Subcutaneous adipose tissue (tissue), 4 donors: ENCODE measurements around the gene DCLK2. TPM values are rescaled to one million over a fixed set of nuclear protein-coding genes. Genes with fewer than 3 reads are reported as not detected.

Source experiments
- total RNA-seq, 4 donors: library from RNA; depleted of rRNA; stranded (reverse); fragments of >200 nt; gene quantifications; one replicate each; pipeline ENCODE4 v1.1.0, GENCODE V29; 2016
- TF ChIP-seq, protein P1 (sequence below): fragments of 450-650 bp; IDR thresholded peaks from one replicate; pipeline ENCODE4 v1.5.1; 2016; ENCODE audit warnings: low read depth, mild to moderate bottlenecking, control low read depth, antibody characterized with exemption, moderate library complexity

Gene DCLK2
- total RNA-seq, 4 donors from 2014 or later, result 2.4 to 6.2 (median 3.9) TPM

DNA sequence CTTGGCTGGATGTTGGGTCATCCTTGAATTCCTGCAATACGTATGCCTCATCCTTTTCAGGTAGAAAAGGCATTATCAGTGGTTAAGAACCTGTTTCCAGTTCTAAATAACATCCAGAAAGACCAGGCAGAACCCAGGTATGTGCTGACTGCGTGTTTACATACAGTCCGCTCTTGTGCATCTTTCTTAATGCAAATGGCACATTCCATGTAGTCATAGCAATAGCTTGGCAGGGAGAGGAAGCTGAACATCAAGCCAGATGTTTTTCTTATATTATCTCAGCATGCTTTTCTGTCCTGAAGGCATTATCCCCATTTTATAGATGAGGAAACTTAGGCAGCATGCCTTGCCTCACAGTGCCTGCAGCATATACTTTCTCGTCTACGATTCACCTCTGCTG lies 2.1 kb downstream of the DCLK2 start:
- TF ChIP-seq, protein P1, sequence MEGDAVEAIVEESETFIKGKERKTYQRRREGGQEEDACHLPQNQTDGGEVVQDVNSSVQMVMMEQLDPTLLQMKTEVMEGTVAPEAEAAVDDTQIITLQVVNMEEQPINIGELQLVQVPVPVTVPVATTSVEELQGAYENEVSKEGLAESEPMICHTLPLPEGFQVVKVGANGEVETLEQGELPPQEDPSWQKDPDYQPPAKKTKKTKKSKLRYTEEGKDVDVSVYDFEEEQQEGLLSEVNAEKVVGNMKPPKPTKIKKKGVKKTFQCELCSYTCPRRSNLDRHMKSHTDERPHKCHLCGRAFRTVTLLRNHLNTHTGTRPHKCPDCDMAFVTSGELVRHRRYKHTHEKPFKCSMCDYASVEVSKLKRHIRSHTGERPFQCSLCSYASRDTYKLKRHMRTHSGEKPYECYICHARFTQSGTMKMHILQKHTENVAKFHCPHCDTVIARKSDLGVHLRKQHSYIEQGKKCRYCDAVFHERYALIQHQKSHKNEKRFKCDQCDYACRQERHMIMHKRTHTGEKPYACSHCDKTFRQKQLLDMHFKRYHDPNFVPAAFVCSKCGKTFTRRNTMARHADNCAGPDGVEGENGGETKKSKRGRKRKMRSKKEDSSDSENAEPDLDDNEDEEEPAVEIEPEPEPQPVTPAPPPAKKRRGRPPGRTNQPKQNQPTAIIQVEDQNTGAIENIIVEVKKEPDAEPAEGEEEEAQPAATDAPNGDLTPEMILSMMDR, result no peak

DNA sequence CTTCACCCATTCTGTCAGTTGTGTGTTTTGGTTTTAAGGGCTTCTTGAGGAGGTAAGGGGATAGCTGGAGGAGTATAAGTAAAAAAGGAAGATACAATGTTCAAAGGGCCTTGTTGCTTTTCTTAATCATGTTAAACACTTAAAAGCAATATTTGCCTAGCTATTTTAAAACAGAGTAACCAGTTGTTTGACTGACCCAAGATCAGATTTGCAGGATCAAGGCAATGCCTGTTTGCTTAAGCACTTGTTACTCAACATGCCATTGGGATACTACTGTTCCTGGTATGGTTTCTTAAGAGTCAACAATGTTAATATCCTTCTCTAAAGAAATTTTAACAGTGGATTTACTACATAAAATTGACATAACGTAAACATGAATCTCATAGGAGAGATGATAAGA lies 2.6 kb downstream of the DCLK2 start:
- TF ChIP-seq, protein P1, result no peak

DNA sequence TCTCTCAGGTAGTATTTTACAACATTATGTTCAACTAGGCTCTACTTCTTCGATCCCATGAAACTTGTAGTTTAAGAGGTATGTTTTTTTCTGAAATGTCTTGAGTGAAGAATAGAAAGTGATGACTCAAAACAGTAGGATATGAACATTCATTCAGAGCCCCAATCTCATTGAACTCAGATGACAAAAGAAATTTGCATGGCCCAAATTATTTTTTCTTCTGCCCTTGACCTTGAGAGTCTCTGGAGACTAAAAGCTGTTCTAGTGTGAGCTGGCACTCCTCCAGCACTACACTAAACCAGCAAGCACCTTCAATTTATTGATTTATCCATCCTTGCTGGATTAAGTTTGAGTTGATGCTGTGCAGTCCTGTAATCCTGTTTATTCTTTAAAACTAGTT lies 4.0 kb downstream of the DCLK2 start:
- TF ChIP-seq, protein P1, result no peak

DNA sequence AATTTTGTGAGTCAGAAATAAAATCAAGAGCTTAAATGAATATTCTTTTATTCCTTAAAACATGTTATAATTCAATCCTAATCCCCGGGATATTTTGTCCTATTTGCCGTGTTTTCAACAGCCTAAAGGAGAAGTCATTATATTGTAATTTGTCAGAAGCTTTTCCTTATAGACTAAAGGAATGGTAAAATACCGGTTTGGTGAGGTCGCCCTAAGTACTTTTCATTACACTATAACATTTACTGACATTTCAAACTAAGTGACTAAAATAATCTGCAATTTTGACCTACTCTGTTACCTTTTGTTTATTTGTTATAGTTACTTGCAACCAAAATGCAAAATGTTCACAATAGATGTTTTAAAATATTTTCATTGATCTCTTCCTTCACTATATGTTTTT lies 8.8 kb downstream of the DCLK2 start:
- TF ChIP-seq, protein P1, result no peak

DNA sequence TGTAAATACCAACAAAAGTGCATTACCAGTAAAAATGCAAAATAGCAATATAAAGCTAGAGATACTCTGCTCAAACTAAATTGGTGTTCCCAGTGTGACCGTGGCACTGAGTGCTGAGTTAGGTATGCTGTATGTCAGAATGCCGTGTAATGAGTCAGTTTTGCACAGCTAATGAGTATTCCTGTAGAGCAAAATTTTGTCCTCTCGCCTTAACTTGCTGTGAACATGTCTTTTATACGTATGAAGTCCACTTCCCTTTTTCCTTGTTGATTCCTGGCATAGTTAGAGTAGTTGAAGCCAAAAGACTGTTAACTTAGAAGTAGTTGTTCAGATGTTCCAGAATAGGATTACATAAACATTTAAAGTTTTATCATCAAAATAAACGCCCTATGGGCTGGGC lies 11.5 kb downstream of the DCLK2 start:
- TF ChIP-seq, protein P1, result no peak

DNA sequence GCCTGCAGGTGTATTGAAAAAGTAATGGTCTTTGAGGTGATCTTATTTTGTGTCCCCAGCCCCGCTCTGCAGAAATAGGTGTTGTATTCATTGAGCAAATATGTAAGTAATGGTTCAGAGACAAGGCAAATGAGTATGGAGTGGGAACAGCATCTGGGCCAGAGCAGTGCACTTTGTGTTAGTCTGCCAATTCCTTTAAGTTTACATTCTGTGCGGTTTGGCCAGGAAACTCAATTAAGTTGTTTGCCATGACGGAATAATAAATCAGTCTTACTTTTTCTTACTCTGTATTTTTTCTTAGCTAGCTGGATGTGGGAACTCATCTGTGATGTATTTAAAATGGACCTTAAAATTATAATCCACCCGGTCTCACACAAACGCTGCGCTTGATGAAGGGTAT lies 12.6 kb downstream of the DCLK2 start:
- TF ChIP-seq, protein P1, result no peak

DNA sequence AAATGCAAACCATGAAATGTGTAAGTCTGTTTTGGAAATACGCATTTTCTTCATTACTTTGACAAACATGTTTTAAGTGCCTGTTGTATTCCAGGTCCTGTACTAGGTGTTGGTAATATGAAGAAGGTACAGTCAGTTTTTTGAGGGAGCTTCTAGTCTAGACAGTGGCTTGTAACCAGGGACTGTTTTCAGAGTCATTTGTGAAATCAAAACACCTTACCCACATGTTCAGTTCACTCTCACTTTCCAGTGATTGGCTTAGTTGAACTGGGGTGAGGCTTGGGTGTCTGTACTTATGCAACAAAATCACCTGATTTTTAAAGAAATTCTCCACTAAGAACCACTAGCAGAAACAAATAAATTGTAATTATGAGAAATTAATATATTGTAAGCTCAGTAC lies 16.4 kb downstream of the DCLK2 start:
- TF ChIP-seq, protein P1, result no peak
